ENCODE measurements around the gene FRMD4B.

DNA sequence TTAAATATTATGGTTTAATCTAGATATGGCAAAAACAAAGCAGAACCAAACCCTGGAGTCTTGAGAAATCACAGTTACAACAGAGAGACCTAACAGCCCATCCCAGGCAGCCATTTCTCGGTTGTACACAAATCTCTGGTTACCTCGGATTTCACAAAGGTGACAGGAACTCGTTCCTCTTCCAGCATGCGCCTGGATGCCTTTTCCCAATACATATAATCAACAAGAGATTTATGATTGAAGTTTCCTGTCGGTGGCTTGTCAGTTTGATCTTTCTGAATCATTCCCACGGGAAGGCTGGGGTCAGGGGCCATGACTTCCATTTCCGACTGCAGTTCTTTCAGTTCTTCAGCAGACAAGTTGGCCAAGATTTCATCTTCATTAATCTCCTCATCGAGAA is 263.9 kb downstream of the FRMD4B start:
- TF ChIP-seq, protein P1, sequence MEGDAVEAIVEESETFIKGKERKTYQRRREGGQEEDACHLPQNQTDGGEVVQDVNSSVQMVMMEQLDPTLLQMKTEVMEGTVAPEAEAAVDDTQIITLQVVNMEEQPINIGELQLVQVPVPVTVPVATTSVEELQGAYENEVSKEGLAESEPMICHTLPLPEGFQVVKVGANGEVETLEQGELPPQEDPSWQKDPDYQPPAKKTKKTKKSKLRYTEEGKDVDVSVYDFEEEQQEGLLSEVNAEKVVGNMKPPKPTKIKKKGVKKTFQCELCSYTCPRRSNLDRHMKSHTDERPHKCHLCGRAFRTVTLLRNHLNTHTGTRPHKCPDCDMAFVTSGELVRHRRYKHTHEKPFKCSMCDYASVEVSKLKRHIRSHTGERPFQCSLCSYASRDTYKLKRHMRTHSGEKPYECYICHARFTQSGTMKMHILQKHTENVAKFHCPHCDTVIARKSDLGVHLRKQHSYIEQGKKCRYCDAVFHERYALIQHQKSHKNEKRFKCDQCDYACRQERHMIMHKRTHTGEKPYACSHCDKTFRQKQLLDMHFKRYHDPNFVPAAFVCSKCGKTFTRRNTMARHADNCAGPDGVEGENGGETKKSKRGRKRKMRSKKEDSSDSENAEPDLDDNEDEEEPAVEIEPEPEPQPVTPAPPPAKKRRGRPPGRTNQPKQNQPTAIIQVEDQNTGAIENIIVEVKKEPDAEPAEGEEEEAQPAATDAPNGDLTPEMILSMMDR (IDR thresholded peaks at IDR 0.05; ENCODE audit: extremely low read depth in 1 of 2, insufficient read depth in 1 of 2, low read depth in 1 of 2, low read length in 2 of 2), result no peak
- TF ChIP-seq JUN (IDR thresholded peaks at IDR 0.05; ENCODE audit: borderline replicate concordance, insufficient read depth, insufficient read length, low read depth) (peak; percentile 58), POLR2AphosphoS5 (IDR thresholded peaks at IDR 0.05; ENCODE audit: insufficient read depth, low read depth, low read length) (peak; percentile 74), POLR2A (IDR thresholded peaks at IDR 0.05; ENCODE audit: low read depth, low read length) (no peak), GATA2 (IDR thresholded peaks at IDR 0.05; ENCODE audit: insufficient read depth, insufficient read length, low read depth, low read length) (peak; percentile 96), EZH2 (IDR thresholded peaks at IDR 0.05; ENCODE audit: borderline replicate concordance, low read depth, low read length, severe bottlenecking) (no peak), MYC (IDR thresholded peaks at IDR 0.05; ENCODE audit: low read depth, low read length) (no peak)

Data from endothelial cell of umbilical vein (primary cell).